GM19328 (cell line): ENCODE data around the gene HMOX2.

Experiments used
- ATAC-seq: cut with Tn5 transposase; IDR thresholded peaks from one replicate; pipeline ENCODE4 v1.9.1; 2021; ENCODE audit warnings: mild to moderate bottlenecking, moderate library complexity; ENCODE audit not compliant: unreplicated experiment

HMOX2 gene

GRCh38 chr16:4552541-4552940 is 76.3 kb downstream of the HMOX2 start:
- ATAC-seq: no peak

GRCh38 chr16:4556112-4556511 is 79.9 kb downstream of the HMOX2 start, which contains the start of gene C16orf96:
Gene C16orf96 (plus strand): TSS chr16:4556340. CDS start chr16:4556490, 150 bp downstream.
- no peak for ATAC-seq

- no peak for ATAC-seq
These were observed 80.4 kb downstream of the HMOX2 start for GRCh38 chr16:4556580-4556979.

- no peak for ATAC-seq
These were observed 81.8 kb downstream of the HMOX2 start for GRCh38 chr16:4557973-4558372.
